HG03575 (cell line): ENCODE data around the gene ZC3H12A.

Source experiments
- ATAC-seq: cut with Tn5 transposase; IDR thresholded peaks from one replicate; pipeline ENCODE4 v1.9.1; 2021; ENCODE audit not compliant: unreplicated experiment, insufficient number of reproducible peaks, low FRiP score; ENCODE audit errors: extremely low read depth

The ZC3H12A gene

DNA sequence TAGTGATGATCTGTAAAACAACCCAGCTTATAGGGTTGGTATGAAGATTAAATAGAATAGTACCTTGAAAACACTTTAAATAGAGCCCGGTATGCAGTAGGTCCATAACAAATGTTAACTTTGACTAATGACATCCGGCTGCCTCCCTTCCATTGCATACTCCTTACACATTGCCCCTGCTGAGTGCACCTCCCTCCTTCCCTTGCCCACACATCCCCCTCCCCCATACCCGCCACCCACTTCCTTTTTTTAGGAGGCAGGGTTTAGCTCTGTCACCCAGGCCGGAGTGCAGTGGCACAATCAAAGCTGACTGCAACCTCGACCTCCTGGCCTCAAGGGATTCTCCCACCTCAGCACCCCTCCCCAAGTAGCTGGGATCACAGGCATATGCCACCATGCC, 24.4 kb upstream of the ZC3H12A start:
- no peak for ATAC-seq

DNA sequence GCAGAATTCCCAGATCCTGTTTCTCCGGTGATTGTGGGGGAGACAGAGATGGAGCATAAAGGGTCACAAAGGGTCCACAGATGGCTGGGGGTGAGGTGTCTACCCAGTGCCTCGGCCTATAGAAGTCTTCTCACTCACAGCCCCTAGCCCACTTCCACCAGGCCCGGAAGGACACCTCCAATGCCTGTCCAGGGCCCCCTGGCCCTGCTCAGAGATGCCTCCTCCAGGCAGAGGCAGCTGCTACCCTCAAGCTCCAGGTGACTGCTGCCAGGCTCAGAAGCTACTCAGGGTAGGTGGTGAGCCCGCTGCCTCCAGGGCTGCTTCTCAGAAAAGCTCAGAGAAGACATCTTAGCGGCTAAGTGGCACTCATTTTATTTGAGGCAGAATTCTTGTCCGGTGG, 22.0 kb upstream of the ZC3H12A start:
- ATAC-seq, result no peak

DNA sequence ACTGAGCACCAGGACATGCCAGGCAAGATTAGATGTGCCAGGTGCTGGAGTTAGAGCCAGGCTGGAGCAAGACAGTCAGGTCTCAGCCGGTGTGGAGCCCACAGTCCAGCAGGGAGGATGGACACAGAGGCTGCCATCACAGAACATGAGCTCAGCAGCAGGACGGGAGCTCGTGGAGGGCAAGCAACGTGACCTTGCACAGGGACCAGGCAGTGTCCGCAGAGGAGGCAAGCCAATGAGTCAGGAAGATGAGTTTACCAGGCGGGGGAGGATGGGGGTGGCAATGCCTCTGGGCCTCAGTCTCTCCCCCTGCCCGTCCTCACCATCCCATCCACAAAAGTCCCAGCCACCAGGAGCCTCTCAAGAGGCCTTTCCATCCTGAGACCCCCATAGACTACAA, 20.7 kb upstream of the ZC3H12A start:
- no peak for ATAC-seq

DNA sequence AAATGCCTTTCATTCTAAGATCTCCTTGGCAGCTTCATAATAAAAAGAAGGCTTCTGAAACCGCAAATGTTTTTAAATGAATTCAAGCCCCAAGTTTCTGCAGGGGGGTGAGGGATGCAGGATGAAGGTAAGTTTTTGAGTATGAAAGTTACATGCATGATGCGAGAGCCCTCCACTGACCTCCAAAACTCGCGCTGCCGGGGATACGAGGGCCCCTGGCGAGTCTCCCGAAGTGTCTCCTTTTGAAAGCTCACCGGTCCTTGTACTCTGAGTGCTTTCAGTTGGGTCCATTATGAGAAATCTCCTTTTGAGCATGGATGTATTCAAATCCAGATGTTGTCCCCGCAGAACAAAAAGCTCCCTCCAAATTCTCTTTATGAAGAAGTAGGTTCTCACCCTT, 18.9 kb upstream of the ZC3H12A start:
- ATAC-seq, result no peak

DNA sequence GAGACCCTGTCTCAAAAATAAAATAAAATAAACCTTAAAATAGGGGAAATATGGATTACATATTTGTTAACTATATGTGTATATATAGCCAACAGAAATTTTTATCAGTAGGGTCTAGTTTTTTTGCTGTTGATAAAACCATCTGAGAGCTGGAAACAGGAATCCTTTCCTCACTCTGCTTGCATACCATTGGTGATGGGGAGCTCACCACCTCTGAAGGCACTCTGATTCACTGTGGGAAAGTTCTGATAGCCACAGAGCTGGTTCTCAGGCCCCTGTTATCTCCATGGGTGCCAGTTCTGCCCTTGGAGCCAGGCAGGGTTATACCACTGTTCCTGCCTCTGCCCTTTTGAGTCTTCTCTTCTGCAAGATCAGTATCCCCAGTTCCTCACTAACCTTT, 17.8 kb upstream of the ZC3H12A start:
- ATAC-seq, result no peak

DNA sequence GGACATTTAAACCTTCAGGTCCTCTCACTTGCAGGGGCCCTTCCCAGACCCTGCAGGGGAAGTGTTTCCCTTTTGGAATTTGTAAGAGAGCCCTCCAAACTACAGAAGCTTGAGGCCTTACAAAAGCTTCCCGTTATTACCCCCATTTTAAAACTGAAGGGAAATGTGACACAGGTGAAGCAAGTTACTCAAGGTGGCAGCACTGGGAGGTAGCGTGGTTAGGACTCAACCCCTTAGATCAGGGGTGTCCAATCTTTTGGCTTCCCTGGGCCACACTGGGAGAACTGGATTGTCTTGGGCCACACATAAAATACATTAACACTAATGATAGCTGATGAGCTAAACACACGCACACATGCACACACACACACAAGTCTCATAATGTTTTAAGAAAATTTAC, 15.8 kb upstream of the ZC3H12A start:
- no peak for ATAC-seq

DNA sequence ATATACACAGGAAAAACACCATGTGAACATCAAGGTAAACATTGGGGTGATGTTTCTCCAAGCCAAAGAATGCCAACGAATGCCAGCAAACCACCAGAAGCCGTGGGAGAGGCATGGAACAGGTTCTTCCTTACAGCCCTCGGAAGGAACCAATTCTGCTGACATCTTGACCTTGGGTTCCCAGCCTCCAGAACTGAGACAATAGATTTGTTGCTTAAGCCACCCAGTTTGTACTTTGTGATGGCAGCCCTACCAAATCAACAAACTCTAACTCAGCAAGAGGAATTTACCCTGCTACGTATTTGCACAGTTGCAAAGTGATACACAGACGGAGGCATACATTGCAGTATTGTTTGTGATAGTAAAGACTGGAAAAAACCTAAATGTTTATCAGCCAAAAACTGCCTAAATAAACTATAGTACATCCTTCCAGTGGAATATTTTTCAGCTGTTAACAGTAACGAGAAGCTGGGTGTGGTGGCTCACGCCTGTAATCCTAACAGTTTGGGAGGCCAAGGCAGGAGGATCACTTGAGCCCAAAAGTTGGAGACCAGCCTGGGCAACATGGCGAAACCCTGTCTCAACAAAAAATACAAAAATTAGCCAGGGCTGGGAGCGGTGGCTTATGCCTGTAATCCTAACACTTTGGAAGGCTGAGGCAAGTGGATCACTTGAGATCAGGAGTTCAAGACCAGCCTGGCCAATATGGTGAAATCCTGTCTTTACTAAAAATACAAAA, 12.5 kb upstream of the ZC3H12A start:
- ATAC-seq, result no peak

DNA sequence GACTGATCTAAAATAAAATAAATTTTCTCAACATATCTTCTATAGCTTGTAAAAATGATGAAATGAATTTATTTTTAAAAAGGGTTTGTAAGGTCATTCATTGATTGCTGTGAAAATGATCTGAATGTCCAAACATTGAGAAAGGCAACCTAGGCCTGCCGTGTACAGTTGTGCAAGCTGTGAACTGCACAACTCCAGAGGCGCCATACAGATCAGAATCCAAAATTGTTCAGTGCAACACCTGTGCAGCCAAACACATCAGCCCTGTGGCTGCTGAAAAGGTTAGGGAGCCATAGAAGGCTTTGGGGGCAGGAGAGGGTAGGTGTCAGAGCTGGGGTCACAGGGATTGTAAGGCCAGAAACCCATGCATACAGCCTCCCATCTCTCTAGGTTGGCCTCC, 9.9 kb upstream of the ZC3H12A start:
- no peak for ATAC-seq

DNA sequence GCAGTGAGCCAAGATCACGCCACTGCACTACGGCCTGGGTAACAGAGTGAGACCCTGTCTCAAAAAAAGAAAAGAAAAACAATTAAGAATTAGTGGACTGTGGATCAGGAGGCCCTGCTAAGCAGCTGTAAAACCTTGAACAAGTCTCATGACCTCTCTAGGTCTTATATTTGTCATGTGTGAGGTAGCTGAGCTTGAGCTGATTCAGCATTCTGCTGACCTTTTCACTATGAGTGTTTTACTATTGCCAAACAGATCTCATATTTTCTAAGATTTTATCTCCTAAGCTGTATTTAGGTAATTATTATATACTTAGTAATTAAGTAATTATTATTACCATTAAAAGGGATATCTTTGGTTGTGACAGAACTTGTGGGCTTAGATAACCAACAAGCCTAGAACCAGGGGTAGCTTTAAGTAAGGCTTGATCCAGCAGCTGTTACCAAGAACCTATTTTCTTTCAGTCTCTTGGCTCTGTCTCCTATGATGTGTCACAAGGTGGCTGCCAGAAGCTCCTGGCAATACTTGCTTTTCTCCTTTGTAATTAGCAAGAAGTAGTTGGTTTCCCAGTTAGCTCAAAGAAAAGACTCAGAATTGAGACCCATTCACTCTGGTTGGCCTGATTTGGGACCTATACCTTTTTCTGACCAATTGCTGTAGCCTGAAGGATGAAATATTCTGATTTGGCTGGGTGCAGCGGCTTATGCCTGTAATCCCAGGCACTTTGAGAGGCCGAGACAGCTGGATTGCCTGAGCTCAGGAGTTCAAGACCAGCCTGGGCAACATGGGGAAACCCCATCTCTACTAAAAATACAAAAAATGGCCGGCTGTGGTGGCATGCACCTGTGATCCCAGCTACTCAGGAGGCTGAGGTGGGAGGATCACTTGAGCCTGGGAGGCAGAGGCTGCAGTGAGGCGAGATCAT, 8.5 kb upstream of the ZC3H12A start:
- ATAC-seq, result no peak

DNA sequence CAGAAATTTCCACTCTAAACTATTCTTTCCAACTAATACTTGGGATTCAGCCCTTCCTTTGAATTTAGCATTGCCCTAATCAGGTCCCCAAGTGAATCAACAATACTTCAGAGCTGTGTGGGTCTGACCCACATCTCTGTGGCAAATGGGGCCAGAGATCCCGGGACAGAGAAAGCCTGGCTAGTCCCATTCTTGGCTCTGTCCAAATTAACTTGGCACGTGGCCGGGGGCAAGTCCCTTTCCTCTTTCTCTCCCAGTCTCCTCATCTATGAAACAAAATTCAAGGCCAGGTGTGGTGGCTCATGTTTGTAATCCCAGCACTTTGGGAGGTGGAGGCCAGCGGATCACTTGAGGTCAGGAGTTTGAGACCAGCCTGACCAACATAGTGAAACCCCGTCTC, 6.3 kb upstream of the ZC3H12A start:
- ATAC-seq, result no peak

DNA sequence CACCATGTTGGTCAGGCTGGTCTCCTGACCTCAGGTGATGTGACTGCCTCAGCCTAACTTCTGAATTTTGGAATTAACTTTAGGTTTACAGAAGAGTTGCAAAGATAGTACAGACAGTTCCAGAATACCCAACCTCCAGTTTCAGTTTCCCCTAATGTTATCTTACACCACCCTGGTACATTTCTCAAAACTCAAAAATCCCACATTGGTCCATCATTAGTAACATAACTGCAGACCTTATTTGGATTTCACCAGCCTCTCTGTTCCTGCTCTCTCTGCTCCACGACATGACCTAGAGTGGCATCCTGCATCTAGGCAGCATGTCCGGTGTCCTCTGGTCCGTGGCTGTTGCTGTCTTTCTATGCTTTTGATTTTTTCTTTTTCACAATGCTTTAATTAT, 5.0 kb upstream of the ZC3H12A start:
- ATAC-seq, result no peak

DNA sequence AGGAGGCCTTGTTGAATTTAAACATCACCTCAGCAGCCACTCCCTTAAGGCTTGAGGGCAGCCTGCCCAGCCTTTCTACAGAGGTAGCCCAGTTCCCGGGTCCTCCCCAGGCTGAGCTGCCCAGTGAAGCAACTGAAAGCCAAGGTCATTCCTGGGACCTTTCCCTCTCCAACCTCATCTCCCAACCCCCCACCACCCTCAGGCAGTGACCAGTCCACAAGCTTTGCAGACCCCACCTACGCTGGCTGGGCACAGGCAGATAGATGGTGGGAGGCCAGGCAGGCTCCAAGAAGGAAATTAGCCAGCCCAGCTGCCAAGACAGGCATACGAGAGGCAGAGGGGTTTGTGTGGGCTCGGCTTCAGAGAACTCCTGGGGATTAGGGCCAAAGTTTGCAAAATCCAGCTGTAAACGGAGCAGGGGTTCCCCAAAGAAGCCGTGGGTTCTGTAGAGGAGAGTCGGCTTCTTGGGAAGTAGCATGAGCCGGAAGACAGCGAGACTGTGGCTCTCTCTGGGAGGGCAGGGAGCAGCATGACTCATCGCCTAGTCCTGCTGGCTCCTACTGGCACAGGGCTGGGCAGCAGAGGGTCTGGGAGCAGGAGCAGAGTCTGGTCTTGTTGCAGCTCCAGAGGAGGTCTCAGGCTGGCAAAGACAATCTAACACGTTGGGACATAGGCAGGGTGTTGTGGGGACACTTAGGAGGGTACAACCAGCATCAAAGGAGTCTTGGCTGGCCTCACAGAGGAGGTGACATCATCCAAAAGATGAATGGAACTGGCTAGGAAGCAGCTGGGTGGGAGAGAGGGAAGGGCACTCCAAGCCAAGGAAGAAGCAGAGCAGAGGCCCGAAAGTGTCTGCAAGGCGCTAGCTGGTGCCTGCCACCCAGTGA, 2.8 kb upstream of the ZC3H12A start:
- ATAC-seq, result no peak

DNA sequence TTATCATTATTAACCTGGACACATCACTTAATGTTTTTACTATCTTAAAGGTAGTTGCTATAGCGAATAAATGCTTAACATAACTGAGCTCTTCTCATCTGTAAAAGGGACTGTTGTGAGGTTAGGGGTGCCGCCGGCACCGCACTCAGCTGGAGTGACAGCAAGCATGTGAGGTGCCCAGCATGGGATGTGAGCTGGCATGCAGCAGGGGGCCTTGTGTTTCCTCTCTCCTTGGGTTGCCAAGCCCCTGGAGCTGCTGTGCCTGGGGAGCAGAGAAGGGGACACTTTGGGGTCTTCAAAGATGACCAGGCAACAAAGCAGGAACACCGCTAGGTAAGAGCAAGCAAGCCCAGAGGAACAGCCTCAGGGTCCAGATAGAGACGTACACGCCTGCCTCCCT, 2.1 kb upstream of the ZC3H12A start:
- no peak for ATAC-seq

DNA sequence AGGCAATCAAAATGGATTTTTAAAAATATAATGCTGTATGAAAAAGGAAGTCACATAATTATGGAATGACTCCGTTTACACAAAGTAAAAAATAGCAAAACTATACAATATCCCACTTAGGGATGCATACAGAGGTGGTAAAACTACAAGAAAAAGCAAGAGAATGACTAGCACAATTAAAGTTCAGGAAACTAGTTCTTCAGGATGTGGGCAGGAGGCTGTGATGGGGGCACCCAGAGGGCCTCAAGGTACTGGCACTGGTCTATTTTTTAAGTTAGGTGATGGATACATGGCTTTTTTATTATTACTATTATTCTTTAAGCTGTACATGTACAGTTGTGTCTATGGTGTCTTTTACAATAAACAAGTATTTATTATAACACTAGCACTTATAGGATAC, 1.4 kb upstream of the ZC3H12A start:
- ATAC-seq, result no peak

DNA sequence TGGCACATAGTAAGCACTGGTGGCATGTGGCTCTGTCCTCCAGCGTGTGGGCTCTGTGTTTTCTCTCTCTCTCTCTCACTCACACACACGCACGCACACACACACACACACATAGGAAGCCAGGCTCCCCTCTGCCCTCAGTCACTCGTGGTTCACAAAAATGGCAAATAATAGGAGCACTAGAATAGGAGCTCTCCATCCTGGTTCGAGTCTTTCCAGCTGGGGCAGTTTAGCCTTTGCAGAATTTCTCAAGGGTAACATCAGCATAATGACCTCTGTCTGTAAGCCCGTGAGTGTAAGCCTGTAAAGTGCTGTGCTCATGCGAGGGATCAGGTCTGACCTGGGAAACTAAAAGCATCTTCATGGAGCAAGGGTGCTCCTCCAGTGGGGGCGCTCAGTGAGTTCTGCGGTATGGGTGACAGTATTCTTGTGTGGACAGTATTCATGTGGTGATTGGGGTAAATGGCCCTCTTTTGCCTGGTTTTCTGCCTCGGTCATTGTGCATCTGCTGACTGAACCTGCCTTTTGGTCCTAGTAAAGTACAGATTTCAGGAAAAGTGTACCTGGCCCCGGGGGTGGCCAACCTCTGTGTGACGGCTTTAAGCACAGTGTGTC, 842 bp upstream of the ZC3H12A start:
- no peak for ATAC-seq

DNA sequence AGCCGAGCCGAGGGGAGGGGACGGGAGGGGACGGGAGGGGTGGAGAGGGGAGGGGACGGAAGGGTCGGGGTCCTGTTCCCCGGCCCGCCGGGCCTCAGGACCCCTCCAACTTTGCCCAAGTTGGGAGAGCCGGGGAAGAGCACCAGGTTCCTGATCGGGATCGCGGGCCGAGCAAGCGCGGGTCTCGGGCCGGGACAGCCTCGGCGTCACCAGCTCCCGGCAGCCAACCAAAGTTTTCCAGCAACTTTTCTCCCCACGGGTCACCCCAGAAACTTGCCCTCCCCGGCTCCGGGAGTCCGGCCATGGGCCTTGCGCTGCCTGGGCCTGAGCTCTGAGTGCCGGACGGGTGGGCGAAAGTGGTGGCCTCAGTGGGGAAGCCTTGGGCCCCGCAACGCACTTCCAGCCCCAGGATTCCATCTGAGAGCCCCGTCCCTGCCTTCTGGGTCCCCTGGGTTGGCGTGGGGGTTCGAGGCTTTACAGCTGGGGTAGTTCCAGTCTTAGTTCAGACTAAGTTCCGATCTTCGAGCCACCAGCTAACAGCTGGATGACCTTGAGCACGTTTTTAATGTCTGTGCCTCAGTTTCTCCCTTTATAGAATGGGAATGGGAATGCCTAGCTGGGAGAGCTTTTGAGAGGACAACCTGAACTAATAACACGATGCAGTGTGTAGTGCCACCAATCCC, 458 bp downstream of the ZC3H12A start:
- no peak for ATAC-seq

DNA sequence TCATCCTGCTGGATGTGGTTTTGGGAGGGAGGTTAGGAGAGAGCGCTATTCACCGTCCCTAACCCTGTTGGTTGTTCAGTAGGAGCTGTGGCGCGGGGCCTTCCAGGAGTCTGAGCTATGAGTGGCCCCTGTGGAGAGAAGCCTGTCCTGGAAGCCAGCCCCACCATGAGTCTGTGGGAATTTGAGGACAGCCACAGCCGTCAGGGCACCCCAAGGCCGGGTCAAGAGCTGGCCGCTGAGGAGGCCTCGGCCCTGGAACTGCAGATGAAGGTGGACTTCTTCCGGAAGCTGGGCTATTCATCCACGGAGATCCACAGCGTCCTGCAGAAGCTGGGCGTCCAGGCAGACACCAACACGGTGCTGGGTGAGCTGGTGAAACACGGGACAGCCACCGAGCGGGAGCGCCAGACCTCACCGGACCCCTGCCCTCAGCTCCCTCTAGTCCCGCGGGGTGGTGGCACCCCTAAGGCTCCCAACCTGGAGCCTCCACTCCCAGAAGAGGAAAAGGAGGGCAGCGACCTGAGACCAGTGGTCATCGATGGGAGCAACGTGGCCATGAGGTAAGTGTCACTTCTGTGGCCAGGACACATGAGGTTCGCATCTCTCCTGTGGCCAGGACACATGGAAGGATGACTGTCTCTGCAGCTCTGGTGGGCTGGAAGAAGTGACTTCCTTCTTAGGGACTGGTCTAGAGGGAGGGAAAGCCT, 1.2 kb downstream of the ZC3H12A start:
- no peak for ATAC-seq

DNA sequence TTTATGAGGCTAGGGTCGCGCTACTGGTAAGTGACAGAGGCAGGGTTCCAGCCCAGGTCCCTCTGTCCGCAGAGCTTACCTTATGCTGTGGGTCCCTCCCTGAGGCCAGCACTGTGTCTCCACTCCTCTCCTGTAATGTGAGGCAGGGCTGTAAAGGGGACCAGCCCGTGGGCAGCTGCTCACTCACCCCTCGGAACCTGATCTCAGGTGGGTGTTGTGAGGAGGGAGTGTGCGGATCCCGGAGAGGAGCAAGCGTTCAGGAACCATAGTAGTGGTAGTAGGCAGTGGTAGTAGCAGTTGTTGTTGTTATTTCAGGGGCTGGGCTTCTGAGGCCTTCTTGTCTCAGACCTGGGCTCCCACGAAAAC, 1.7 kb downstream of the ZC3H12A start:
- no peak for ATAC-seq
